WTC11 (cell line): ENCODE measurements around the gene BBS9. TPM values are rescaled to one million over a fixed set of nuclear protein-coding genes. Genes with fewer than 3 reads are reported as not detected.

Experiments used
- ATAC-seq: fragments of 200-7000 bp; cut with Tn5 transposase; 2 replicates; pipeline ENCODE4 v1.10.0; 2021; ENCODE audit warnings: mild to moderate bottlenecking, moderate library complexity
- CTCF ChIA-PET: fragments of 300-600 bp; sonication (Branson Sonifier 250); formaldehyde crosslinking; loops from one replicate; lab custom pipeline; 2021; ENCODE audit warnings: antibody characterized with exemption; lab: Charles Lee
- POLR2A ChIA-PET: fragments of 350-600 bp; sonication (Branson Sonifier 250); formaldehyde crosslinking; loops from one replicate; lab custom pipeline; 2021; ENCODE audit warnings: antibody characterized with exemption; lab: Charles Lee
- DNase-seq: peaks from one replicate; pipeline ENCODE4 v3.0.0; 2021; ENCODE audit warnings: low spot score
- H3K27ac Mint-ChIP-seq: 2 replicates; pipeline ENCODE4 v1.8.0; 2021; ENCODE audit warnings: mixed read lengths
- H3K27me3 Mint-ChIP-seq: 2 replicates; pipeline ENCODE4 v1.8.0; 2021; ENCODE audit warnings: low read depth, mild to moderate bottlenecking, moderate library complexity, mixed read lengths
- H3K36me3 Mint-ChIP-seq: 2 replicates; pipeline ENCODE4 v1.8.0; 2021; ENCODE audit warnings: mixed read lengths
- H3K4me1 Mint-ChIP-seq: 2 replicates; pipeline ENCODE4 v1.8.0; 2022; ENCODE audit warnings: mixed read lengths
- H3K4me3 Mint-ChIP-seq: 2 replicates; pipeline ENCODE4 v1.8.0; 2021; ENCODE audit warnings: mild to moderate bottlenecking, moderate library complexity, mixed read lengths
- H3K9me3 Mint-ChIP-seq: 2 replicates; pipeline ENCODE4 v1.8.0; 2021; ENCODE audit warnings: mixed read lengths
- ARID4B ChIP-seq: sonication (generic); formaldehyde crosslinking; IDR thresholded peaks from 2 replicates; pipeline ENCODE4 v1.8.0; 2023; ENCODE audit warnings: missing genetic modification reagents, mild to moderate bottlenecking, borderline replicate concordance
- CREM ChIP-seq: sonication (generic); formaldehyde crosslinking; IDR thresholded peaks from 2 replicates; pipeline ENCODE4 v1.8.1; 2022; ENCODE audit warnings: mild to moderate bottlenecking, missing genetic modification reagents, moderate library complexity
- E2F4 ChIP-seq: sonication (generic); formaldehyde crosslinking; IDR thresholded peaks from 2 replicates; pipeline ENCODE4 v1.8.1; 2022; ENCODE audit warnings: low read depth, mild to moderate bottlenecking, moderate library complexity, missing genetic modification reagents, borderline replicate concordance
- ELF4 ChIP-seq: sonication (generic); formaldehyde crosslinking; IDR thresholded peaks from 2 replicates; pipeline ENCODE4 v1.8.1; 2022; ENCODE audit warnings: low read depth, mild to moderate bottlenecking, moderate library complexity, missing genetic modification reagents
- HMGA2 ChIP-seq: fragments of 250-450 bp; sonication (Bioruptor Pico); IDR thresholded peaks from 2 replicates; pipeline ENCODE4 v1.4.0; 2021; ENCODE audit warnings: mild to moderate bottlenecking, moderate library complexity
- MLX ChIP-seq: sonication (generic); formaldehyde crosslinking; IDR thresholded peaks from 2 replicates; pipeline ENCODE4 v1.8.1; 2023; ENCODE audit warnings: mild to moderate bottlenecking, missing genetic modification reagents, moderate library complexity
- NFATC4 ChIP-seq: fragments of 250-450 bp; sonication (Bioruptor Pico); IDR thresholded peaks from 2 replicates; pipeline ENCODE4 v1.9.0; 2021; ENCODE audit warnings: mild to moderate bottlenecking
- PRDM15 ChIP-seq: sonication (generic); formaldehyde crosslinking; IDR thresholded peaks from 2 replicates; pipeline ENCODE4 v1.8.0; 2022; ENCODE audit warnings: missing genetic modification reagents
- SOX15 ChIP-seq: fragments of 250-450 bp; sonication (Bioruptor Pico); IDR thresholded peaks from 2 replicates; pipeline ENCODE4 v1.9.0; 2021; ENCODE audit warnings: mild to moderate bottlenecking
- TEAD1 ChIP-seq: sonication (generic); formaldehyde crosslinking; IDR thresholded peaks from 2 replicates; pipeline ENCODE4 v1.8.0; 2022; ENCODE audit warnings: mild to moderate bottlenecking, missing genetic modification reagents
- ZNF121 ChIP-seq: sonication (generic); formaldehyde crosslinking; IDR thresholded peaks from 2 replicates; pipeline ENCODE4 v1.8.0; 2023; ENCODE audit warnings: missing genetic modification reagents
- ZNF219 ChIP-seq: sonication (generic); formaldehyde crosslinking; IDR thresholded peaks from 2 replicates; pipeline ENCODE4 v1.8.0; 2023; ENCODE audit warnings: missing genetic modification reagents, mild to moderate bottlenecking, borderline replicate concordance
- ZNF232 ChIP-seq: sonication (generic); formaldehyde crosslinking; IDR thresholded peaks from 2 replicates; pipeline ENCODE4 v1.8.0; 2022; ENCODE audit warnings: mild to moderate bottlenecking, missing genetic modification reagents
- ZNF263 ChIP-seq: sonication (generic); formaldehyde crosslinking; IDR thresholded peaks from 2 replicates; pipeline ENCODE4 v1.8.1; 2022; ENCODE audit warnings: low read depth, mild to moderate bottlenecking, moderate library complexity, missing genetic modification reagents
- ZNF317 ChIP-seq: sonication (generic); formaldehyde crosslinking; IDR thresholded peaks from 2 replicates; pipeline ENCODE4 v1.8.1; 2023; ENCODE audit warnings: low read depth, mild to moderate bottlenecking, moderate library complexity, missing genetic modification reagents, borderline replicate concordance
- ZNF512 ChIP-seq: sonication (generic); formaldehyde crosslinking; IDR thresholded peaks from 2 replicates; pipeline ENCODE4 v1.8.1; 2022; ENCODE audit warnings: missing genetic modification reagents, borderline replicate concordance
- total RNA-seq: library from RNA; stranded (reverse); gene quantifications from 3 replicates; pipeline ENCODE4 v1.2.3, GENCODE V29; 2021
- TF ChIP-seq, protein P1 (sequence below): sonication (generic); formaldehyde crosslinking; IDR thresholded peaks from 2 replicates; pipeline ENCODE4 v1.8.1; 2022; ENCODE audit warnings: mild to moderate bottlenecking, missing genetic modification reagents, moderate library complexity, borderline replicate concordance
- TF ChIP-seq, protein P2 (sequence below): fragments of 250-450 bp; sonication (Bioruptor Pico); IDR thresholded peaks from 2 replicates; pipeline ENCODE4 v1.9.0; 2021; ENCODE audit warnings: mild to moderate bottlenecking

Gene BBS9
- total RNA-seq, 1 experiment from 2014 or later = 56.6 TPM

GRCh38 chr7:33357846-33358245 lies 228.5 kb downstream of the BBS9 start (continued):
- TF ChIP-seq ELF4 (CRISPR knock-in tag) = no peak
- TF ChIP-seq, protein P1, sequence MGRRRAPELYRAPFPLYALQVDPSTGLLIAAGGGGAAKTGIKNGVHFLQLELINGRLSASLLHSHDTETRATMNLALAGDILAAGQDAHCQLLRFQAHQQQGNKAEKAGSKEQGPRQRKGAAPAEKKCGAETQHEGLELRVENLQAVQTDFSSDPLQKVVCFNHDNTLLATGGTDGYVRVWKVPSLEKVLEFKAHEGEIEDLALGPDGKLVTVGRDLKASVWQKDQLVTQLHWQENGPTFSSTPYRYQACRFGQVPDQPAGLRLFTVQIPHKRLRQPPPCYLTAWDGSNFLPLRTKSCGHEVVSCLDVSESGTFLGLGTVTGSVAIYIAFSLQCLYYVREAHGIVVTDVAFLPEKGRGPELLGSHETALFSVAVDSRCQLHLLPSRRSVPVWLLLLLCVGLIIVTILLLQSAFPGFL (CRISPR knock-in tag) = no peak

DNA sequence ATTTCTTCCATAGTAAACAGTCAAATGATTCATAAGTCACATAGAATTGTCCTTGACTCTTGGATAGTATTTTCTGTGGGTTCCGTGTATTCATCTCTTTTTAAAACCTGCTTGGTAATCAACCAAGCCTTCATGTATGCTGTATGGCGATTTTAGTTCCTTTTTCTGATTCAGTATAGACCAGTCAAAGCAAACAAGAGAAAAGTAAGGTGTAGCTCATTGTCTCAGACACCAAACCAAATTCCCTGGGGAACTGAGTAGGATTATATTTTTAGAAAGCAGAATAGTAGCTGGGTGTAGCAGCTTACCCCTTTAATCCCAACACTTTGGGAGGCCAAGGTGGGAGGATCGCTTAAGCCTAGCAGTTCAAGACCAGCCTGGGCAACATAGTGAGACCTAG lies 240.5 kb downstream of the BBS9 start:
- no peak for ATAC-seq
- peaks cover 3% of the 10 kb centered on the region; the same call in 1 of the 2 replicates for H3K9me3 Mint-ChIP-seq
- H3K4me1 Mint-ChIP-seq = peaks cover 14% of the 10 kb centered on the region
- H3K4me3 Mint-ChIP-seq = no peak overlapping the region
- ChIA-PET CTCF (interaction anchor here (1.0 kb wide), 1 partner anchor 89 kb away, joined by 3 read pairs; no protein-coding TSS in a partner anchor), POLR2A (no interaction called here)
- no peak overlapping the region for H3K27ac Mint-ChIP-seq
- no peak for DNase-seq
- no peaks in the 10 kb centered on the region for H3K27me3 Mint-ChIP-seq
- peaks cover 34% of the 10 kb centered on the region for H3K36me3 Mint-ChIP-seq
- no peak for TF ChIP-seq ARID4B (CRISPR knock-in tag)
- TF ChIP-seq TEAD1 (CRISPR knock-in tag) = no peak
- TF ChIP-seq ZNF317 (CRISPR knock-in tag) = no peak
- TF ChIP-seq PRDM15 (CRISPR knock-in tag) = no peak
- no peak for TF ChIP-seq ZNF121 (CRISPR knock-in tag)
- no peak for TF ChIP-seq CREM (CRISPR knock-in tag)
- no peak for TF ChIP-seq MLX (CRISPR knock-in tag)
- TF ChIP-seq HMGA2 (CRISPR knock-in tag) = no peak
- no peak for TF ChIP-seq ZNF263 (CRISPR knock-in tag)
- no peak for TF ChIP-seq SOX15 (CRISPR knock-in tag)
- TF ChIP-seq, protein P2, sequence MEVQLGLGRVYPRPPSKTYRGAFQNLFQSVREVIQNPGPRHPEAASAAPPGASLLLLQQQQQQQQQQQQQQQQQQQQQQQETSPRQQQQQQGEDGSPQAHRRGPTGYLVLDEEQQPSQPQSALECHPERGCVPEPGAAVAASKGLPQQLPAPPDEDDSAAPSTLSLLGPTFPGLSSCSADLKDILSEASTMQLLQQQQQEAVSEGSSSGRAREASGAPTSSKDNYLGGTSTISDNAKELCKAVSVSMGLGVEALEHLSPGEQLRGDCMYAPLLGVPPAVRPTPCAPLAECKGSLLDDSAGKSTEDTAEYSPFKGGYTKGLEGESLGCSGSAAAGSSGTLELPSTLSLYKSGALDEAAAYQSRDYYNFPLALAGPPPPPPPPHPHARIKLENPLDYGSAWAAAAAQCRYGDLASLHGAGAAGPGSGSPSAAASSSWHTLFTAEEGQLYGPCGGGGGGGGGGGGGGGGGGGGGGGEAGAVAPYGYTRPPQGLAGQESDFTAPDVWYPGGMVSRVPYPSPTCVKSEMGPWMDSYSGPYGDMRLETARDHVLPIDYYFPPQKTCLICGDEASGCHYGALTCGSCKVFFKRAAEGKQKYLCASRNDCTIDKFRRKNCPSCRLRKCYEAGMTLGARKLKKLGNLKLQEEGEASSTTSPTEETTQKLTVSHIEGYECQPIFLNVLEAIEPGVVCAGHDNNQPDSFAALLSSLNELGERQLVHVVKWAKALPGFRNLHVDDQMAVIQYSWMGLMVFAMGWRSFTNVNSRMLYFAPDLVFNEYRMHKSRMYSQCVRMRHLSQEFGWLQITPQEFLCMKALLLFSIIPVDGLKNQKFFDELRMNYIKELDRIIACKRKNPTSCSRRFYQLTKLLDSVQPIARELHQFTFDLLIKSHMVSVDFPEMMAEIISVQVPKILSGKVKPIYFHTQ (CRISPR knock-in tag) = no peak
- no peak for TF ChIP-seq ZNF232 (CRISPR knock-in tag)
- TF ChIP-seq NFATC4 (CRISPR knock-in tag) = no peak
- TF ChIP-seq ZNF219 (CRISPR knock-in tag) = no peak
- TF ChIP-seq E2F4 = no peak
- no peak for TF ChIP-seq ZNF512 (CRISPR knock-in tag)
